ENCODE data around the gene NOS2.
"Not testable (repeated sequence)": the region's sequence is repeated elsewhere in the genome, so short reads cannot be mapped to it uniquely, and the experiment has no call there.

The NOS2 gene

DNA sequence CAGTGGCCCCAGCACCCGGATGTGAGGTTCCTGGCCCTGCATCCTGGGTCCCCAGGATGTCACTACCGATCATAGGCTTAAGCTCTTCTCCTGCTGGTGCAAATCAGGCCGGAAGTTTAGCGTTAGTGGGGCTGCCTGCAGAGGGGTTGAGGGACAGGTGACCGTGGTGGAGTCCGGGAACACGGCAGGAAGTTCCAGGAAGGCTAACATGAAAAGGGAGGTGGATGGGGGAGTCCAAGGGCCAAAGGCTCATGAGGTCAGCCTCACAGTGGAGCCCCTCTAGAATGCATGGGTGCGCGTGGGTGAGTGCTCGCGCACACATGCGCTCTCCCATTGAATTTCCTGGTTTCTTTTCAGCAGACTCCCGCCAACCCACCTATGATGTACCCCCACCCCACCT is 46.6 kb downstream of the NOS2 start:
- DNase-seq, result not testable (repeated sequence)

DNA sequence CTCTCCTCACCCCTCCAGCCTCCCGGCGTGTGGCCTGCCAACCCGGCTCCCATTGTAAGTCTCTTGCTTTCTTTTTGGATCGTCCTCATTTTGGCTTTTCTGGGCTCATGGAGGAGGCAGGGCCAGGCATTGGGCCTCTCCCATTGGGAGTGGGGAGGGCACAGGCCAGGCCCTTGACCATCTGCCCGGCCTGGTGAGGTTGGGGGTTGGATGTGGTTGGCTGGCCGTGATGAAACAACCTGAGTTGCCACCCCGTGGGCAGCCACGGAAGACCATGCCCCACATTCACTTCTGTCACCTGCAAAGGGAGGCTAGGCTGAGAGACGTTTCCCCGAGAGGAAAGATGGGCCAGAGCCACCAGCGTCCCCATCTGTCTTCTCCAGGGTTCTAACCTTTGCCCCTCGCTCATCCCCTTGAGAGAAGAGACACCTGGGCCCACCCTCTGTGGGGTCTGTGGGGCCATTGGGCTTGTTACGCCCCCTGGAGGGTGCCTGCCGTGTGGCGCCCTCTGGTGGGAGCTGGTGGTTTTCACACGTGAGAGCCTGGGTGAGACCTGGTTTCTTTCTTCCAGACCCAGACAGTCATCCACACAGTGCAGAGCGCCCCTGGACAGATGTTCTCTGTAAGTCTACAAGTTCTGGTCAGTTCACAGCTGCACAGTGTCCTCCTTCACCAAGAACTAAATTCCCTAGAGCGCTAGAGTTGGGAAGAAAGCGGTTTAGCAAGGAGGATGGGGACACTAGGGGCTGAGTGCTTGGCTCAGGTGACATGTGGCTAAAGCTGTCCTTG is 47.3 kb downstream of the NOS2 start:
- DNase-seq, result not testable (repeated sequence)

DNA sequence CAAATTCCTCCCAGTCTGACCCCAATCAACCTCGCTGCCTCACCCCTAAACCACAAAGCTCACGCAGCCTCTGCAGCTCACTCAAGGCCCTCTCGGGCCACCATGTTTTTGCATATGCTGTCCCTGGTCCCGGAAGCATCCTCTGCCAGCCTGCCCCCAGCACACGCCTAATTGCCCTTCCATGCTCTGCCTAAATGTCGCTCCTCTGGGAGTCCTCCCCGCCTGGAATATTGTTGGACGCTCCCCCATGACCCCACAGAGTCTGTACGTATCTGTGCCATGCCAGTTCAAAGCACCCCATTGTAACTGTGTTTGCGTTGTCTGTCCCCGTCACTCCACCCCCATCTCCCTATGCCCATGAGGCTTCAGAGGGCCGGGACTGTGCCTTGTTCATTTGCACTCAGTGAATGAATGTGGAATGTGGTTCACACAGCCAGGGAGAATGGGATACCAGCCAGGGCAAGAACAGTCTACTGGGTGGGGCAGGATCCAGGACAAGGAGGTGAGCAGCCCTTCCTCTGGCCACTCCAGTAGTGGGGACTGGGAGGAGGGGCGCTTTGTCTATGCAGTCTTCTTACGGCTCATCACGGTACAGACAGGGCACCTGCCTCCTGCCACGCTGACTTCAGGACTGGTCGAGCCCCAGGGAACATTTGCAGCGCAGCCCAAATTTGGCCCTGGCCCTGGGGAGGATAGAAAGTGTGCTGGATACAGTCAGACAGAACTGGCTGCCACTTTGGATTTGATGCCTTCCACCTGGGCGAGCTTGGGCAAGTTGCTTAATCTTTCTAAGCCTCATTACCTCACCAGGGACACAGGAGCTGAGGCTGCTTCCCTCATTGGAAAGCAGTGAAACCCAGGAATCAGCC is 48.5 kb downstream of the NOS2 start:
- no peak for DNase-seq

DNA sequence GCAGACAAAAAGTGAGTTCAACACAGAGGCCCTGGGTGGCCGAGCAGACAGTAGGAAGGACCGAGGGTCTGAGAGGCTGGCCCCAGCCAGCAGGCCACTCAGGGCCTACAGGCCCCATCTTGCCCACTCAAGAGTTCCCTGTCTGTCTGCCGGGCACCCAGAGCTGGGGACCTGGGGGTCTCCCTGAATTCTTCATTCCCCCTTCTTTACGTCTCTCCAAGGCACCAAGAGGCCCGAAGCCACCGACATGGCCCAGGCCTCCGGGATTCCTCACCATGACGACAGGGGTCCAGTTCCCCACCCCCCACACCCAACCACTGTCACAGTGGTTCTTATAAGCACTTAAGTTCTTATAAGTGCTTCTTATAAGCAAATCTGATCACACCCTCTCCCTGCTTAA is 49.2 kb downstream of the NOS2 start:
- no peak for DNase-seq

DNA sequence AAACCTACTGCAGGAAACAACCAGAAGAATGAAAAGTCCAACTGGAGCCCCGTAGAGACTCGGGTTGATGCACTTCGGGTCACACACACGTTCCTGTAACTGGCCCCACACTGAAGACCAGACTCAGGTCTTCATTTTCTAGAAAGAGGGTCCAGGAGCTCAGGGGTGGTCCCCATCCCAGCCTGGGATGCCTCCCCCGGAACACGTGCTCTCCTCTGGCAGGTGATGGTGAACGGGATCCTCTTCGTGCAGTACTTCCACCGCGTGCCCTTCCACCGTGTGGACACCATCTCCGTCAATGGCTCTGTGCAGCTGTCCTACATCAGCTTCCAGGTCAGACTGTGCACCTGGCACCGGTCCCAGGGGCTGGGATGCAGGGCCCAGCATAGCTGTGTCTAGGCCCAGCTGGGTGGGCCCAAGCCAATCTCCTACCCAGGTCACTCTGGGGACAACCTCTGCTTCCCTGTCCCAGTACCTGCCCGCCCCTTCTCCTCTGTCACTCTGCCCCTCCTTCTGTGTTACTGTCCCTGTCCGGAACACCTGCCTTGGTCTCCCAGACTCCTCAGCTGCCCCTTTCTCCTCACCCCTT is 50.7 kb downstream of the NOS2 start:
- DNase-seq, result not testable (repeated sequence)

DNA sequence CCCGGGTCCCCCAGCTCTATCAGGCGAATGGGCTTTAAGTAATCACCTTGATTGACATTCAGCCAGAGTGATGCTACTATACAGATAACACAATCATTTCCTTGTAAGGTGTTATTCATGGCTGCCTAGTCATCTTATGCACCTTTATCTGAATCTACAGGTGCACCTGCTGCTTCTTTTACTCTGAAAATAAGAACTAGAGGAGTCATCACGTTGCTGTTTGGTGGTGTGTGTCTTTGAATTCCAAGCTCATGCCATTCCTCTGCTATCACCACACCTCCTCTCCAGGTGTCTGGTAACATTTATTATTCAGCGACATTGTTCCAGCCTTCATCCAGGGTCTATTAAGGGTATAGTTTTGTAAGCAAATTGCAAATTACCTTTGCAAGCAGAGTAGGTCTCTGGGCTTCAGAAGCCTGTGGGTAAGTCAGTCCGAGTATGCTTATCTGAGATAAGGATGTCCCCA is 51.9 kb downstream of the NOS2 start:
- DNase-seq, result no peak

DNA sequence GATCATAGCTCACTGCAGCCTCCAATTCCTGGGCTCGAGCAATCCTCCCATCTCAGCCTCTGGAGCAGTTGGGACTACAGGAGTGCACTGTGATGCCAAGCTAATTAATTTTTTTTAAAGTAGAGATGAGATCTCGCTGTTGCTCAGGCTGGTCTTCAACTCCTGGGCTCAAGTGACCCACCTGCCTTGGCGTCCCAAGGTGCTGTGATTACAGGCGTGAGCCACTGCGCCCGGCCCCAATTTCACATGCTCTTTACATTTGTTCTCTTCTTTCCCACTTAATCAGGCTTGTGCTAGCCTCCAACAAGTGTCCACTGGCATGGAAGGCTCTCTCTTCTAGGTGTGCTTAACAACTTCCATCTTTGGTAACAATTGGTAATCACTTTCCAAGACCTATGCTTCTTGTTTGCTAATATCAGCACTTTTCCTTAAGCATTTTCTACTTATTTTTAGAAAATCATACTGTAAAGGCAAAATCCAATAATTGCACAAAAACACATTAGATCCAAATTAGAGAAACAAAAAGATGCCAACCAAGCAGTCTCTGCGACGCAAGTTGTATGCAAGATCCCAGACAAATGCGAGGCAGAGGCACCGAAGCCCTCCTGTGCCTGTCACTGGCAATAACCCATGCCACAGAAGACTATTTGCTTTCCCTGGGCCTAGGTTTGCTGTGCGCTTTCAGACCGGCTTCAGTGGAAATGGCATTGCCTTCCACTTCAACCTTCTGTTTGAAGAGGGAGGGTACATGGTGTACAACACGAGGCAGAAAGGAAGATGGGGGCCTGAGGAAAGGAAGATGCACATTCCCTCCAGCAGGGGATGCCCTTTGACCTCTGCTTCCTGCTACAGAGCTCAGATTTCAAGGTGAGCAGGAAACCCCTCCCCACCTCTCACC is 52.6 kb downstream of the NOS2 start:
- no peak for DNase-seq

DNA sequence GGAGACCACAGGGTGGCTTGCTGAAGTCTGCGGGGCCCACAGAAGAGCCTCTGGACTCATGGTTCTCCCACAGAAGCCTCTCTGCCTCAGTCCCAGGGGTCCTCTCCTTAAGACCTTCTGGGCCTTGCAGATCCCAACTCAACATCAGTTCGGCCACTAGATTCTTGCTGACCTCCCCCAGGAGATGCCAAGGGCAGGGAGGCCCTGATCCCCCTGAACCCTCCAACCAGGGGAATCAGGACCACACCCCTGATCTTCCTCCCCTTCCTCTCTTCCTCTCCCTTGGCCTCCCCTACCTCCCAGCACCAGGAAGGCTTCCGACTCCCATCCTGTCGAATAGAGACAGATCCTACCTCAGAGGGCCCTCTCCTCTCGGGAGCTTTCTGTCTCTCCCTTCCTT is 53.4 kb downstream of the NOS2 start:
- no peak for DNase-seq

- not testable (repeated sequence) for DNase-seq
Measured at GRCh38 chr17:27746320-27746719, 54.0 kb downstream of the NOS2 start.

DNA sequence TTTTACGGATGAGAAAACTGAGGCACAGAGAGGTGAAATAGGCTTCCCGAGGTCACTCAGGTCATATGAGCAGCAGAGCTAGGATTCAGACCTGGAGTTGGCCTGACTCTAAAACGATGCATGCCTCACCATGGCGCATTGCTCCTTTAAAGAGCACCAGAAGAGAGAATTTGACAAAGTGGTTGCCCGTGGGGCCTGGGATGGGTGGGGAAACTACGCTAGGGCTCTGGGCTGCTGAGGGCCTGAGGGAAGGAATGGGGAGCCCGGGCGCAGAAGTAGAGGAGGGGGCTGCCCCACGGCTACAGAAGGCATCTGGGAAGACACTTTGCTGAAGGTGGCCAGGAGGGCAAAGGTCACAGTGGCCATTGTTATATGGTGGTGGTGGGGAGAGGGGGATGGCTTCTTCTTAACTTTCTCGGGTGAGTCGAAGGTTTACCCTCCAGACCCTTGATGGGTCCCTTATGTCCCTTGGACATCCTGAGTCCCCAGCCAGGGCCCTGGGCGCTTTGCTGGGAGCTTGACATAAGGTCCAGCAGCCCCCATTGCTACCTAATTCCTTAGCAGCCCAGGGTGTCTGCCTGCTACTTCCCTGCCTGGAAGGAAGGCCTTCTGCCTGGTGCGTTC is 55.0 kb downstream of the NOS2 start:
- not testable (repeated sequence) for DNase-seq

DNA sequence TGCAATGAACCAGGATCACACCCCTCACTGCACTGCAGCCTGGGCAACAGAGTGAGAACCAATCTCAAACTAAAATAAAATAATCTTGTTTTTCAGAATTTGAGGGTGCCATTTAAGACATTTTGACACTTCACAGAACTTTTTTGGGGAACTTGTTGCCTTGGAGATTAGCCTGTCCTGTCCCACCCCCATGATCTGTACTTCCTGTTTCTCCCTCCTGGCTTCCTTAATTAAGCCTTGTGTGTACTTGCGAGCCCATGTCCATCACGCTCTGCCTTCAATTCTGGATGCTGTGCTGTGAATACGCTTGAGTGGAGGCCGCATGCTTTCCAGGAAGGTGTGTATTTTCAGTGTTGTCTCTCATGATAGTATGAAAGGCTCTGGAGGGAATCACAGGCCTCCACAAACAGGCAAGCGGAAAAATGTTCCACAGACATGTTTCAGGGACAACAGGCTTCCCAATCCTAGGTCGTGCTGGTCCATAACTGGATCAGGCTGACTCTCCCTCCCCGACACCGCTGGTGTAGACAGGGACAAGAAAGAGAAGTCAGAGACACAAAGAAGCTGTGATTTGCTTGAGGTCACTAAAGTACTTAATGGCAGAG is 56.9 kb downstream of the NOS2 start:
- no peak for DNase-seq

GRCh38 chr17:27741971-27742575 is 58.3 kb downstream of the NOS2 start:
- no peak for DNase-seq

GRCh38 chr17:27741361-27741861 is 58.9 kb downstream of the NOS2 start:
- no peak for DNase-seq

DNA sequence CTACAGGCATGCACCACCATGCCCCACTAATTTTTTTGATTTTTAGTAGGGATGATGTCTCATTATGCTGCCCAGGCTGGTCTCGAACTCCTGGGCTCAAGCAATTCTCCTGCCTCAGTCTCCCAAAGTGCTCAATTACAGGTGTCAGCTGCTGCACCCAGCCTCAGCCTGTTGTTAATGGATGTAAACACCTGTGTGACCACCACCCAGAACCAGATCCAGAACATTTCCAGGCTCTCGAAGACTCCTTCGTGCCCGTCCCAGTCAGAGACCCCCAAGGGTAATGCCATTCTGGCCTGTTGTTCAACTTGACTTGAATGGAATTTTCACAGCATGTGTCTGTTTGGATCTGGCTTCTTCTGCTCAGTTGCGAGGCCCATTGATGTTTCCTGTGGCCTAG is 59.8 kb downstream of the NOS2 start:
- DNase-seq, result not testable (repeated sequence)

DNA sequence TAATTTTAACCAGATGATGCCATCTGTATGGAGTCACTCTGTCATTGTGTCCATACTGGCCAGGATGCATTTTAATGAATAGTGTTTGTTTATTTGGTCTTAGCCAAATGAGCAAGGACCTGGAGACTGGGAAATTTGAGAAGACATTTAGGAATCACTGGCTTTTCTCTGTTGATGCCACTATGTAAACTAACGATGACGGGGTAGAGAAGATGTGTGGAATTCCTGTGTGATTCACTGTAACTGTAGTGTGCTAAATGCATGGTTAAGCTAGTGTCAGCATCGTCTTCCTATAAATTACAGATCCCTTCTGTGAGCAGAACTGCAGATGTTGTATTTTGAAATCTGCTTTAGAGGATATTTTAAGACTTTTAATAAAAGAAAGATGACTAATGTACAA is 66.6 kb downstream of the NOS2 start:
- DNase-seq, result no peak

GRCh38 chr17:27732746-27733145 is 67.6 kb downstream of the NOS2 start:
- not testable (repeated sequence) for DNase-seq

GRCh38 chr17:27725982-27726381 is 74.3 kb downstream of the NOS2 start:
- not testable (repeated sequence) for DNase-seq

DNA sequence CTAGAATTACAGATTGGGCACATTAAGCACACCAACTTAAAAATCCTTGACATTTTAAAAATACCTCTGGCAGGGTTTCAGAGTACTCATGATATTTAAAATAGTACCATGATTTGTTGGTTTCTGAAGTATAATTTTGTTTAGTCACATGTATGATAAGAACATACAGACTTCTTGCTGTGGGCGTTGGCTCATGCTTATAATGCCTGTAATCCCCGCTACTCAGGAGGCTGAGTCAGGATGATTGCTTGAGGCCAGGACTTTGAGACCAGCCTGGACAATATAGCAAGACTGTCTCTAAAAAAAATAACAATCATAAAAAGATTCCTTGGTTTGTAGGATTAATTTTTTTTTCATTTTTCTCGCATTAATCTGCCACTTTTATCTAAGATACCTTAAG is 78.5 kb downstream of the NOS2 start:
- no peak for DNase-seq

Measured in NCI-H2107 (cell line).